GM13977 (cell line): ENCODE data around the gene CCNT2.
A peak's percentile ranks its signal among the peaks of the same experiment; 100 is the strongest.

Experiments
- DNase-seq: peaks from one replicate; pipeline ENCODE4 v3.0.0; 2012; ENCODE audit warnings: low spot score
- CTCF ChIP-seq: IDR thresholded peaks from 2 replicates; pipeline ENCODE4 v1.5.1; 2012; ENCODE audit warnings: mild to moderate bottlenecking, control low read depth; ENCODE audit not compliant: insufficient read depth; ENCODE audit errors: extremely low read depth, missing control alignments
- in situ Hi-C: fragments of 300-500 bp; cut with MboI; formaldehyde crosslinking; loops from one replicate; pipeline ENCODE4 v1.12.0; 2022; ENCODE audit warnings: low sequenced_read_pairs, low pct_unique_long_range_greater_than_20kb, mixed read lengths, inconsistent platforms; ENCODE audit not compliant: unreplicated experiment

Gene CCNT2

GRCh38 chr2:134982603-134983002, 64.0 kb downstream of the CCNT2 start:
- in situ Hi-C loops: no loop called here
- no peak for TF ChIP-seq CTCF
- peak; percentile 45 for DNase-seq

GRCh38 chr2:134985061-134985460, 66.4 kb downstream of the CCNT2 start:
- no peak for DNase-seq
- no peak for TF ChIP-seq CTCF
- in situ Hi-C loops: no loop called here

GRCh38 chr2:134988994-134989605, 70.5 kb downstream of the CCNT2 start:
- peak; percentile 41 for DNase-seq
- TF ChIP-seq CTCF: peak; percentile 38
- in situ Hi-C loops: no loop called here

GRCh38 chr2:134999521-134999920, 80.9 kb downstream of the CCNT2 start:
- in situ Hi-C loops: no loop called here
- no peak for DNase-seq
- TF ChIP-seq CTCF: no peak

GRCh38 chr2:135002836-135003235, 84.2 kb downstream of the CCNT2 start:
- no peak for DNase-seq
- no peak for TF ChIP-seq CTCF
- in situ Hi-C loops: loop anchor here (25.0 kb wide), 1 partner anchor 709 kb away; no protein-coding TSS in a partner anchor

GRCh38 chr2:135004005-135004746, 85.6 kb downstream of the CCNT2 start:
- DNase-seq: peak; percentile 74
- in situ Hi-C loops: loop anchor here (25.0 kb wide), 1 partner anchor 708 kb away; no protein-coding TSS in a partner anchor
- TF ChIP-seq CTCF: peak; percentile 96
